Neural progenitor cell (in vitro differentiated cells): ENCODE measurements around the gene AP4B1. TPM values are rescaled to one million over a fixed set of nuclear protein-coding genes. Genes with fewer than 3 reads are reported as not detected.

Experiments
- DNase-seq: peaks from one replicate; pipeline ENCODE4 v3.0.0-alpha.2; 2016; ENCODE audit warnings: low spot score
- H2AFZ ChIP-seq: fragments of 200-600 bp; sonication (generic); replicated peaks from 2 replicates; pipeline ENCODE4 v1.6.1; 2016; ENCODE audit warnings: antibody characterized with exemption
- H3F3A ChIP-seq: fragments of 200-600 bp; sonication (generic); 2 replicates; pipeline ENCODE4 v1.6.1; 2016; ENCODE audit warnings: antibody characterized with exemption, low read depth
- H3K27ac ChIP-seq: fragments of 200-600 bp; sonication (generic); 2 replicates; pipeline ENCODE4 v1.5.1; 2016; ENCODE audit warnings: mild to moderate bottlenecking
- H3K27me3 ChIP-seq: fragments of 200-600 bp; sonication (generic); 2 replicates; pipeline ENCODE4 v1.6.1; 2016; ENCODE audit warnings: mild to moderate bottlenecking, moderate library complexity
- H3K36me3 ChIP-seq: fragments of 200-600 bp; sonication (generic); 2 replicates; pipeline ENCODE4 v1.5.1; 2016
- H3K4me1 ChIP-seq: fragments of 200-600 bp; sonication (generic); 2 replicates; pipeline ENCODE4 v1.6.1; 2016; ENCODE audit warnings: mixed run types
- H3K4me2 ChIP-seq: fragments of 200-600 bp; sonication (generic); 2 replicates; pipeline ENCODE4 v1.6.1; 2016
- H3K4me3 ChIP-seq: fragments of 200-600 bp; sonication (generic); 2 replicates; pipeline ENCODE4 v1.5.1; 2016
- H3K79me2 ChIP-seq: fragments of 200-600 bp; sonication (generic); 2 replicates; pipeline ENCODE4 v1.6.1; 2016; ENCODE audit warnings: low read depth
- H3K9ac ChIP-seq: fragments of 200-600 bp; sonication (generic); 2 replicates; pipeline ENCODE4 v1.6.1; 2016
- H3K9me3 ChIP-seq: fragments of 200-600 bp; sonication (generic); 2 replicates; pipeline ENCODE4 v1.5.1; 2016; ENCODE audit warnings: low read depth
- H4K20me1 ChIP-seq: fragments of 200-600 bp; sonication (generic); 2 replicates; pipeline ENCODE4 v1.6.1; 2016; ENCODE audit warnings: low read depth
- H3K27ac Mint-ChIP-seq: 3 replicates; pipeline ENCODE4 v1.8.0; 2021; ENCODE audit warnings: mixed read lengths
- H3K27me3 Mint-ChIP-seq: 2 replicates; pipeline ENCODE4 v1.8.0; 2022; ENCODE audit warnings: low read depth, mild to moderate bottlenecking, inconsistent platforms, moderate library complexity, mixed read lengths; ENCODE audit not compliant: insufficient read depth
- H3K36me3 Mint-ChIP-seq: 3 replicates; pipeline ENCODE4 v1.8.0; 2021; ENCODE audit warnings: mixed read lengths
- H3K4me1 Mint-ChIP-seq: 3 replicates; pipeline ENCODE4 v1.8.0; 2021; ENCODE audit warnings: mixed read lengths
- H3K4me3 Mint-ChIP-seq: 3 replicates; pipeline ENCODE4 v1.8.0; 2021; ENCODE audit warnings: mild to moderate bottlenecking, moderate library complexity, mixed read lengths
- H3K9me3 Mint-ChIP-seq: 3 replicates; pipeline ENCODE4 v1.8.0; 2020; ENCODE audit warnings: mixed read lengths
- EZH2 ChIP-seq: fragments of 200-600 bp; sonication (generic); IDR thresholded peaks from 2 replicates; pipeline ENCODE4 v1.6.1; 2017; ENCODE audit warnings: antibody characterized with exemption, mild to moderate bottlenecking, moderate library complexity
- EZH2phosphoT487 ChIP-seq: fragments of 200-600 bp; sonication (generic); IDR thresholded peaks from 2 replicates; pipeline ENCODE4 v1.6.1; 2017; ENCODE audit warnings: antibody characterized with exemption
- total RNA-seq: library from RNA; depleted of rRNA; stranded (reverse); fragments of >200 nt; gene quantifications from 2 replicates; pipeline ENCODE4 v1.2.3, GENCODE V29; 2015; ENCODE audit warnings: low replicate concordance
- TF ChIP-seq, protein P1 (sequence below): fragments of 200-600 bp; sonication (generic); IDR thresholded peaks from 2 replicates; pipeline ENCODE4 v1.5.1; 2017; ENCODE audit warnings: antibody characterized with exemption, mild to moderate bottlenecking

The AP4B1 gene
- total RNA-seq, 1 donor from 2014 or later, result 27.7 TPM

DNA sequence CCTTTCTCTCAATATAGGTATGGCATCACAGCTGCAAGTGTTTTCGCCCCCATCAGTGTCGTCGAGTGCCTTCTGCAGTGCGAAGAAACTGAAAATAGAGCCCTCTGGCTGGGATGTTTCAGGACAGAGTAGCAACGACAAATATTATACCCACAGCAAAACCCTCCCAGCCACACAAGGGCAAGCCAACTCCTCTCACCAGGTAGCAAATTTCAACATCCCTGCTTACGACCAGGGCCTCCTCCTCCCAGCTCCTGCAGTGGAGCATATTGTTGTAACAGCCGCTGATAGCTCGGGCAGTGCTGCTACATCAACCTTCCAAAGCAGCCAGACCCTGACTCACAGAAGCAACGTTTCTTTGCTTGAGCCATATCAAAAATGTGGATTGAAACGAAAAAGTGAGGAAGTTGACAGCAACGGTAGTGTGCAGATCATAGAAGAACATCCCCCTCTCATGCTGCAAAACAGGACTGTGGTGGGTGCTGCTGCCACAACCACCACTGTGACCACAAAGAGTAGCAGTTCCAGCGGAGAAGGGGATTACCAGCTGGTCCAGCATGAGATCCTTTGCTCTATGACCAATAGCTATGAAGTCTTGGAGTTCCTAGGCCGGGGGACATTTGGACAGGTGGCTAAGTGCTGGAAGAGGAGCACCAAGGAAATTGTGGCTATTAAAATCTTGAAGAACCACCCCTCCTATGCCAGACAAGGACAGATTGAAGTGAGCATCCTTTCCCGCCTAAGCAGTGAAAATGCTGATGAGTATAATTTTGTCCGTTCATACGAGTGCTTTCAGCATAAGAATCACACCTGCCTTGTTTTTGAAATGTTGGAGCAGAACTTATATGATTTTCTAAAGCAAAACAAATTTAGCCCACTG is 36.0 kb upstream of the AP4B1 start:
- no peaks in the 10 kb centered on the region for H3K9me3 ChIP-seq
- DNase-seq, result no peak
- no peak overlapping the region for H3K4me2 ChIP-seq
- peaks cover 86% of the 10 kb centered on the region for H3K79me2 ChIP-seq
- peaks cover 12% of the 10 kb centered on the region for H3K9me3 Mint-ChIP-seq
- peaks cover 13% of the 10 kb centered on the region for H3K36me3 ChIP-seq
- peaks cover 11% of the 10 kb centered on the region for H3K4me1 Mint-ChIP-seq
- H3F3A ChIP-seq, result peaks cover 6% of the 10 kb centered on the region
- H3K27me3 ChIP-seq, result no peaks in the 10 kb centered on the region
- no peak overlapping the region for H3K4me3 ChIP-seq
- peaks cover 9% of the 10 kb centered on the region for H3K4me1 ChIP-seq
- no peaks in the 10 kb centered on the region for H3K27me3 Mint-ChIP-seq
- no peak overlapping the region for H3K27ac Mint-ChIP-seq
- no peak overlapping the region for H2AFZ ChIP-seq
- TF ChIP-seq, protein P1, sequence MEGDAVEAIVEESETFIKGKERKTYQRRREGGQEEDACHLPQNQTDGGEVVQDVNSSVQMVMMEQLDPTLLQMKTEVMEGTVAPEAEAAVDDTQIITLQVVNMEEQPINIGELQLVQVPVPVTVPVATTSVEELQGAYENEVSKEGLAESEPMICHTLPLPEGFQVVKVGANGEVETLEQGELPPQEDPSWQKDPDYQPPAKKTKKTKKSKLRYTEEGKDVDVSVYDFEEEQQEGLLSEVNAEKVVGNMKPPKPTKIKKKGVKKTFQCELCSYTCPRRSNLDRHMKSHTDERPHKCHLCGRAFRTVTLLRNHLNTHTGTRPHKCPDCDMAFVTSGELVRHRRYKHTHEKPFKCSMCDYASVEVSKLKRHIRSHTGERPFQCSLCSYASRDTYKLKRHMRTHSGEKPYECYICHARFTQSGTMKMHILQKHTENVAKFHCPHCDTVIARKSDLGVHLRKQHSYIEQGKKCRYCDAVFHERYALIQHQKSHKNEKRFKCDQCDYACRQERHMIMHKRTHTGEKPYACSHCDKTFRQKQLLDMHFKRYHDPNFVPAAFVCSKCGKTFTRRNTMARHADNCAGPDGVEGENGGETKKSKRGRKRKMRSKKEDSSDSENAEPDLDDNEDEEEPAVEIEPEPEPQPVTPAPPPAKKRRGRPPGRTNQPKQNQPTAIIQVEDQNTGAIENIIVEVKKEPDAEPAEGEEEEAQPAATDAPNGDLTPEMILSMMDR, result no peak
- TF ChIP-seq EZH2, result no peak
- TF ChIP-seq EZH2phosphoT487, result no peak
- H3K36me3 Mint-ChIP-seq, result peaks cover 38% of the 10 kb centered on the region
- H3K27ac ChIP-seq, result no peak overlapping the region
- H3K4me3 Mint-ChIP-seq, result no peak overlapping the region
- peaks cover 70% of the 10 kb centered on the region for H4K20me1 ChIP-seq
- H3K9ac ChIP-seq, result no peak overlapping the region

DNA sequence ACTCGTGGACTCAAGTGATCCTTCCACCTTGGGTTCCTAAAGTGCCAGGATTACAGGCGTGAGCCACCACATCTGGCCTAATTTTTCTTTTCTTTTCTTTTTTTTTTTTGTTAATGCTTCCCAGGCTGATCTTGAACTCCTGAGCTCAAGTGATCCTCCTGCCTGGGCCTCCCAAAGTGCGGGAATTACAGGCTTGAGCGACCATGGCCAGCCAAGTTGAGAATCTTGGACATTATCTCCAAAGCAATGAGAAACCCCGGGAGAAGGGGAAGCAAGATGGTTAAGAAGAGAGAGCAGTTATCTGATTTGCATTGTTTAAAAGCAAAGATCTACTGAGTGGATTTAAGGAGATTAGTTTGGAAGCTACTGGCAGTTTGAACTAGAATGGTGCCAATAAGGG is 33.6 kb upstream of the AP4B1 start:
- Histone ChIP-seq H3K27ac (no peak overlapping the region), H3K36me3 (peaks cover 10% of the 10 kb centered on the region), H3K4me2 (no peak overlapping the region), H2AFZ (no peak overlapping the region), H3K9ac (no peak overlapping the region), H3K4me1 (peaks cover 9% of the 10 kb centered on the region), H3K9me3 (no peaks in the 10 kb centered on the region), H3K4me3 (no peak overlapping the region), H4K20me1 (peaks cover 81% of the 10 kb centered on the region), H3K79me2 (peaks cover 86% of the 10 kb centered on the region), H3F3A (peaks cover 6% of the 10 kb centered on the region), H3K27me3 (no peaks in the 10 kb centered on the region)
- Mint-ChIP-seq H3K36me3 (peaks cover 20% of the 10 kb centered on the region), H3K27me3 (no peaks in the 10 kb centered on the region), H3K27ac (peak overlapping the region; percentile 32), H3K4me1 (peaks cover 13% of the 10 kb centered on the region), H3K9me3 (no peaks in the 10 kb centered on the region), H3K4me3 (no peak overlapping the region)
- TF ChIP-seq EZH2phosphoT487 (no peak), EZH2 (no peak)
- TF ChIP-seq, protein P1, result no peak
- peak; percentile 10 for DNase-seq

DNA sequence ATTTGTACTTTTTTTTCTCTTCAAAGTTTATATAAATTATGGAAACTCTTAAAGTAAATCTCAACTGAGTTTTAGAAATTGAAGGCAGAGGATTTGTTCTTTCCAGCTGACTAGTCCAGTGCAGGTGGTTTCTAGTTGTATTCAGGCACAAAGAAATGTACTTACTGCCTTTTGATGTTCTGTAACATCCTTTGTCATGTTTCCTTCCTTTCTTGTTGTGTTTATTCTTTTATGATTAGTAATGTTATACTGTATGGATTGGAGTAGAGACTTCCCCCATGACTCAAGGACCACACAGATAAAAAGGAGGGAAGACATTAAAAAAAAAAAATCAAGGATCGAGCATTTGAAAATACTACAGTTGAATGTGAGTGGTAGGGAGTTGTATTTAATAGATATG is 32.5 kb upstream of the AP4B1 start:
- no peak for DNase-seq
- peaks cover 86% of the 10 kb centered on the region for H3K79me2 ChIP-seq

More for the DNA sequence above, 32.5 kb upstream of the AP4B1 start:
- H3K9me3 Mint-ChIP-seq, result no peaks in the 10 kb centered on the region
- no peak overlapping the region for H3K4me3 Mint-ChIP-seq
- TF ChIP-seq EZH2phosphoT487 (no peak), EZH2 (no peak)
- TF ChIP-seq, protein P1, result no peak
- Histone ChIP-seq H4K20me1 (peaks cover 90% of the 10 kb centered on the region), H3K9me3 (no peaks in the 10 kb centered on the region), H3F3A (peaks cover 6% of the 10 kb centered on the region), H3K9ac (no peak overlapping the region), H3K4me2 (no peak overlapping the region), H3K4me1 (peaks cover 14% of the 10 kb centered on the region), H3K27ac (no peak overlapping the region), H3K4me3 (no peak overlapping the region), H2AFZ (no peak overlapping the region), H3K27me3 (no peaks in the 10 kb centered on the region), H3K36me3 (no peaks in the 10 kb centered on the region)
- no peak overlapping the region for H3K27ac Mint-ChIP-seq
- peaks cover 15% of the 10 kb centered on the region for H3K36me3 Mint-ChIP-seq
- H3K27me3 Mint-ChIP-seq, result no peaks in the 10 kb centered on the region
- peaks cover 19% of the 10 kb centered on the region for H3K4me1 Mint-ChIP-seq
